Upper lobe of left lung (tissue), 6 donors: ENCODE data around the gene SCAMP1. TPM values are rescaled to one million over a fixed set of nuclear protein-coding genes. Genes with fewer than 3 reads are reported as not detected.
"Not testable (repeated sequence)": the region's sequence is repeated elsewhere in the genome, so short reads cannot be mapped to it uniquely, and the experiment has no call there.

Source experiments
- ATAC-seq, 2 donors: fragments of 200-7000 bp; cut with Tn5 transposase; one replicate each; pipeline ENCODE4 v1.9.1; 2022; ENCODE audit warnings: mild to moderate bottlenecking in 2 of 2, moderate library complexity in 2 of 2; ENCODE audit not compliant: low FRiP score in 2 of 2
- DNase-seq, 2 donors: peaks; one replicate each; pipeline ENCODE4 v3.0.0-alpha.2; 2019 to 2020
- H3K27ac ChIP-seq, 4 donors: fragments of 200-600 bp; sonication (generic); one replicate each; pipeline ENCODE4 v1.5.1; 2016 to 2019
- H3K27me3 ChIP-seq, 4 donors: fragments of 200-600 bp; sonication (generic); one replicate each; pipeline ENCODE4 v1.5.1; 2017 to 2019
- H3K36me3 ChIP-seq, 4 donors: fragments of 200-600 bp; sonication (generic); one replicate each; pipeline ENCODE4 v1.5.1; 2016 to 2019
- H3K4me1 ChIP-seq, 4 donors: fragments of 200-600 bp; sonication (generic); one replicate each; pipeline ENCODE4 v1.5.1; 2018 to 2019
- H3K4me3 ChIP-seq, 4 donors: fragments of 200-600 bp; sonication (generic); one replicate each; pipeline ENCODE4 v1.5.1; 2017 to 2019; ENCODE audit warnings: mild to moderate bottlenecking in 2 of 4, moderate library complexity in 1 of 4
- H3K9me3 ChIP-seq, 4 donors: fragments of 200-600 bp; sonication (generic); one replicate each; pipeline ENCODE4 v1.5.1; 2018 to 2019
- CTCF ChIP-seq, 6 experiments: fragments of 450-650 bp in 4 of 6; fragments of 200-600 bp in 2 of 6; sonication (generic) in 2 of 6; IDR thresholded peaks; one replicate each; pipeline ENCODE4 v1.5.1; 2016 to 2019; ENCODE audit warnings: antibody characterized with exemption in 6 of 6
- EP300 ChIP-seq, 4 donors: sonication (generic); formaldehyde crosslinking; IDR thresholded peaks; one replicate each; pipeline ENCODE4 v1.5.1; 2017; ENCODE audit warnings: antibody characterized with exemption in 4 of 4, control low read depth in 2 of 4
- POLR2A ChIP-seq, 4 donors: fragments of 450-650 bp; IDR thresholded peaks; one replicate each; pipeline ENCODE4 v1.5.1; 2016 to 2017; ENCODE audit warnings: antibody characterized with exemption in 4 of 4, mild to moderate bottlenecking in 2 of 4
- POLR2AphosphoS5 ChIP-seq, 2 donors: sonication (generic); formaldehyde crosslinking; IDR thresholded peaks; one replicate each; pipeline ENCODE4 v1.5.1; 2017; ENCODE audit warnings: antibody characterized with exemption in 2 of 2
- WGBS, 2 donors: methylation state at CpG; one replicate each; pipeline ENCODE4 v1.1.5; 2017 to 2018; 5-methylcytosine and 5-hydroxymethylcytosine counted together
- total RNA-seq, 6 donors: library from RNA; depleted of rRNA in 4 of 6; stranded (reverse); fragments of >200 nt in 4 of 6; gene quantifications; one replicate each; pipeline versions ENCODE4 v1.1.0 to v1.2.1, GENCODE V29; 2016 to 2021
- donor health status: DM: no; HTN: no; CAD: no; lungs with moderate emphysema.
- donor health status: DM: no; HTN: yes; CAD: no; lungs with severe emphysema.

The SCAMP1 gene
- total RNA-seq, 6 donors from 2014 or later: 5.3 to 37.3 (median 25.1) TPM

DNA sequence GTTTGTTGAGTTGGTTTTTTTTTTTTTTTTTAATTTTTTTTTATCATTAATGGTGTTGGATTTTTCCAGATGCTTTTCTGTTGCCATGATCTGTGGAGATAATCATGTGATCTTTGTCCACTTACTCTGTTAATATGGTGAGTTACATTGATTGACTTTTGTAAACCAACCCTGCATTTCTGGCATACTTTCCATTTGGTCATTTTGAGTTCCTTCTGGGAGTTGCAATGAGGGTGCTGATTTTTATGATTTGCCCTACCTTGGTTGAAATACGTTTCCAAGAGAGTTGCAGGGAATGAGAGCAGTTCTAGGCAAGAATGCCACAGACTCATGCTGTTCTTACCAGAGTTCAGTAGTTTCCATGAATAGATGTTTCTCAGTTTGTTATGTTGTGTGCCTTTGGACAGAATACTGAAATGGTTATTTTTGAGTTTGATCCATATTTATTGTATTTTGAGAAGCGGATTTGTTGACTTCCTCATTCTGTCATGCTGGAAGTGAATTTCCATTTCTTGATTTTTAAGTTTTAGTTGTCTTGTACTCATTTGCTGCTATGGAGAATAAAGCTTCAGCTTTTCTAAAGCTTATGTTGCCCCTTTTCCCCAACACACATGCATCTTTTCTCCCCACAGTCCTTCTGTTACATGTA lies 69.0 kb downstream of the SCAMP1 start:
- no peaks in the 10 kb centered on the region for H3K9me3 ChIP-seq
- H3K27ac ChIP-seq: no peak overlapping the region
- no peak for ATAC-seq
- no peak for DNase-seq
- 94 to 96% methylated on average over 2 of the region's 2 CpGs for WGBS, 2 donors
- H3K4me3 ChIP-seq: no peak overlapping the region
- TF ChIP-seq POLR2AphosphoS5 (IDR thresholded peaks at IDR 0.05) (no peak), POLR2A (IDR thresholded peaks at IDR 0.05) (no peak), CTCF (IDR thresholded peaks at IDR 0.05) (no peak), EP300 (IDR thresholded peaks at IDR 0.05) (no peak)
- no peaks in the 10 kb centered on the region for H3K4me1 ChIP-seq
- no peaks in the 10 kb centered on the region for H3K27me3 ChIP-seq
- H3K36me3 ChIP-seq: peaks cover 0 to 10% (median 0%) of the 10 kb centered on the region in 4 donors

DNA sequence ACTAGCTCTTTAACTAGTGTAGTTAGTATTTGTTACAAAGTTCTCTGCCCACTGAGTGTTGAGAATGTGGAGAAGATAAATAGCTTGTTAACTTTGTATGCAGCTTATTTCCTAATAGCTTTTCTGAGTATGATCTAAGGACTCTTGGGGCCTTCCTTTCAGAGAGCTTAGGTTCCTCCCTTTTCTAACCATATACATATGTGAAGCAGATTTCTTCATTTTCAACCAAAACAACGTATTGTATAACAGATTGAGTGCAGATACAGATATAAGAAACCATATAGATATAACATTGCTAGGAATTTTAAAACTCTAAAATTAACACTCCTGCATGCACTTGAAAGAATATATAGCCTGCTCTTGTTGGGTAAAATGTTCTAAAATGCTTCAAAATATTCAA lies 70.4 kb downstream of the SCAMP1 start:
- no peak overlapping the region for H3K4me3 ChIP-seq
- no peaks in the 10 kb centered on the region for H3K27me3 ChIP-seq
- DNase-seq (no peak), ATAC-seq (no peak)
- 87 to 89% methylated on average over 1 of the region's 1 CpG for WGBS, 2 donors
- H3K36me3 ChIP-seq: peaks cover 0 to 14% (median 0%) of the 10 kb centered on the region in 4 donors
- no peaks in the 10 kb centered on the region for H3K9me3 ChIP-seq
- no peaks in the 10 kb centered on the region for H3K4me1 ChIP-seq
- no peak overlapping the region for H3K27ac ChIP-seq
- TF ChIP-seq CTCF (IDR thresholded peaks at IDR 0.05): no peak
- no peak for TF ChIP-seq POLR2AphosphoS5 (IDR thresholded peaks at IDR 0.05)
- TF ChIP-seq POLR2A (IDR thresholded peaks at IDR 0.05): no peak
- TF ChIP-seq EP300 (IDR thresholded peaks at IDR 0.05): no peak

DNA sequence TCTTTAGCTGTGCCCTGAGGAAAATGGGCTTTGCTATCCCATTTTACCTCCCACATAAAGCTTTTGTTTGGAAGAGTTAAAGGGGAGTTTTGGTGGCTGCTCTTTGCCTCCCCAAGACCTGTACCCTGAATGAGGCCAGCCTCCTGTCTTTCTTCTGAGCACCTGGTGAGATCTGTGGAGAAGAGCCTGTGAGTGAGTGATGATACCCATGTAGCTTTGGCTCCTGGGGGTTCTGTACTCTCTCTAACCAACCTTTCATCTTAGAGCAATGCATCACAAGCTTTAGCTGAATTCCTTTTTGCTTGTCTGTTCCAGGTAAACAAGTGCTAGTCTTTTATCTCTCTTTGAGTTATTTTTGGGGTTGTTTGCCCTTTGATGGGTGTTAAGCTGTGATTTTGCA lies 73.6 kb downstream of the SCAMP1 start:
- ATAC-seq (no peak), DNase-seq (no peak)
- Histone ChIP-seq H3K27me3 (no peaks in the 10 kb centered on the region), H3K27ac (no peak overlapping the region), H3K9me3 (no peaks in the 10 kb centered on the region), H3K4me3 (no peak overlapping the region), H3K36me3 (peaks cover 0 to 6% (median 0%) of the 10 kb centered on the region in 4 donors), H3K4me1 (no peaks in the 10 kb centered on the region)
- TF ChIP-seq EP300 (IDR thresholded peaks at IDR 0.05) (no peak), POLR2A (IDR thresholded peaks at IDR 0.05) (no peak), POLR2AphosphoS5 (IDR thresholded peaks at IDR 0.05) (no peak)

- TF ChIP-seq CTCF (IDR thresholded peaks at IDR 0.05) (no peak), EP300 (IDR thresholded peaks at IDR 0.05) (no peak), POLR2A (IDR thresholded peaks at IDR 0.05) (no peak)
- ATAC-seq: no peak
- Histone ChIP-seq H3K4me3 (no peak overlapping the region), H3K27me3 (no peaks in the 10 kb centered on the region), H3K9me3 (no peaks in the 10 kb centered on the region), H3K27ac (no peak overlapping the region), H3K4me1 (no peaks in the 10 kb centered on the region), H3K36me3 (peaks cover 0 to 6% (median 0%) of the 10 kb centered on the region in 4 donors)
- WGBS, 2 donors: 76 to 94% methylated on average over 1 to 2 of the region's 3 CpGs
- no peak for DNase-seq
Measured at GRCh38 chr5:78447775-78448424, 87.5 kb downstream of the SCAMP1 start.

DNA sequence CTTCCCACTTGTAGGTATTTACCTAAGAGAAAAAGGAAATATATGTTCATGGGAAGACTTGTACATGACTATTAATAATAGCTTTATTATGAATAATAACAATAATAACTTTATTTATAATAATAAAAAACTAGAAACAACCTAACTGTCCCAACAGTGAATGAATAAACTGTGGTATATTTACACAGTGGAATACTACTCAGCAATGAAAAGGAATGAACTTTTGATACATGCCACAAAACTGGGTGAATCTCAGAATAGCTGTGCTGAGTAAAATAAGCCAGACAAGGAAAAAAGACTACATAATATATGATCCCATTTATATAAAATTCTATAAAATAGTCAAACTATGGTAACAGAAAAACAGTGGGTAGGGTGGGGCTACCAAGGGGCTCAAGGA lies 88.7 kb downstream of the SCAMP1 start:
- ATAC-seq: no peak
- TF ChIP-seq EP300 (IDR thresholded peaks at IDR 0.05) (no peak), CTCF (IDR thresholded peaks at IDR 0.05) (no peak), POLR2AphosphoS5 (IDR thresholded peaks at IDR 0.05) (no peak), POLR2A (IDR thresholded peaks at IDR 0.05) (no peak)
- Histone ChIP-seq H3K36me3 (peaks cover 0 to 6% (median 0%) of the 10 kb centered on the region in 4 donors), H3K27ac (no peak overlapping the region), H3K4me1 (no peaks in the 10 kb centered on the region), H3K27me3 (no peaks in the 10 kb centered on the region), H3K9me3 (no peaks in the 10 kb centered on the region), H3K4me3 (no peak overlapping the region)
- no peak for DNase-seq

- not testable (repeated sequence) for H3K4me3 ChIP-seq, ATAC-seq, DNase-seq, H3K36me3 ChIP-seq, H3K9me3 ChIP-seq, H3K27ac ChIP-seq, H3K27me3 ChIP-seq, H3K4me1 ChIP-seq
- WGBS, 2 donors: 90 to 97% methylated on average over 6 to 8 of the region's 14 CpGs
Measured at GRCh38 chr5:78457507-78457906, 97.1 kb downstream of the SCAMP1 start.
